Regular cardiac myocyte (primary cell): ENCODE measurements around the gene EME1. TPM values are rescaled to one million over a fixed set of nuclear protein-coding genes. Genes with fewer than 3 reads are reported as not detected.

ENCODE experiments used
- total RNA-seq: library from RNA; depleted of rRNA; stranded (reverse); fragments of >200 nt; gene quantifications from 2 replicates; pipeline ENCODE4 v1.2.3, GENCODE V29; 2014

Gene EME1, protein sequence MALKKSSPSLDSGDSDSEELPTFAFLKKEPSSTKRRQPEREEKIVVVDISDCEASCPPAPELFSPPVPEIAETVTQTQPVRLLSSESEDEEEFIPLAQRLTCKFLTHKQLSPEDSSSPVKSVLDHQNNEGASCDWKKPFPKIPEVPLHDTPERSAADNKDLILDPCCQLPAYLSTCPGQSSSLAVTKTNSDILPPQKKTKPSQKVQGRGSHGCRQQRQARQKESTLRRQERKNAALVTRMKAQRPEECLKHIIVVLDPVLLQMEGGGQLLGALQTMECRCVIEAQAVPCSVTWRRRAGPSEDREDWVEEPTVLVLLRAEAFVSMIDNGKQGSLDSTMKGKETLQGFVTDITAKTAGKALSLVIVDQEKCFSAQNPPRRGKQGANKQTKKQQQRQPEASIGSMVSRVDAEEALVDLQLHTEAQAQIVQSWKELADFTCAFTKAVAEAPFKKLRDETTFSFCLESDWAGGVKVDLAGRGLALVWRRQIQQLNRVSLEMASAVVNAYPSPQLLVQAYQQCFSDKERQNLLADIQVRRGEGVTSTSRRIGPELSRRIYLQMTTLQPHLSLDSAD
- total RNA-seq = 3.7 and 18.0 TPM in 2 replicates

DNA sequence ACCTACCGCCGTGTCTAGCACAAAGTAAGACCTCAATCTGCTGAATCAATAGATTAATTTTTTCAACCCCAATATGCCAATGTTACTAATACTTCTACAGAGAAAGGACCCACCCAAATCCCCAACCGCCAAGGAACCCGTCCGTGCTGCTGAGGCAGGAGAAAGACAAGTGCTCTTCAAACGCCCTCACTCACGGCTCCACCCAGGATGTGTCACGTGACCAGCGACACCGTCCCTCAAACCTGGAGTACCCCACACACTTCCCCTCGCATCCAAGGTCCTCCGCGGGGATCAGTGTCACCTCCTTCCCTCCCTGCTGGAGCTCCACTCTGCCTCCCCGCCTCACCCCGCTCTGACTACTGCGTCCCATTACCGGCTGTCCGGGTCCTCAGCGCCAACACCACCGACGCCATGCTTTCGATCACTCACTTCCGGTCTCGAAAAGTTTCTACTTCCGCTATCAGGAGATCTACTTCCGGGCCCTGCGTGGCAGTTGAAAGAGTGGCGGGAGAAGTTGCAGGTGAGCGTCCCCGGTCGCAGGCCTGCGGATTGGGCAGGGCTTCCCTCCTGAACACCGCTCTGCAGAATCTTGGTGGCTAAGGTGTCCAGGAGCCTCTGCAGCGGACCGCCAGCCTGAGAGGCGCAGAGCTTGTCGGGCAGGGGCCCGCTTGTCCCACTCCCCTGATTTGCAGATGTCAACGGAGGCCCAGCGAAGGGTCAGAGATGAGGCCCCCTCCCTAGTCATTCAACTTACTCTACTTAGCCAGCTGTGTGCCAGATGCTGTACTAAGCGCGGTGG is at the start of gene EME1, which contains the start of gene MRPL27:
EME1 (plus strand) TSS at position 472 of the 799 bp plus-strand sequence. CDS start 1,980 bp downstream, outside the sequence.
MRPL27 (minus strand) TSS at position 427 of the 799 bp plus-strand sequence; CDS start at position 413, 14 bp downstream.

DNA sequence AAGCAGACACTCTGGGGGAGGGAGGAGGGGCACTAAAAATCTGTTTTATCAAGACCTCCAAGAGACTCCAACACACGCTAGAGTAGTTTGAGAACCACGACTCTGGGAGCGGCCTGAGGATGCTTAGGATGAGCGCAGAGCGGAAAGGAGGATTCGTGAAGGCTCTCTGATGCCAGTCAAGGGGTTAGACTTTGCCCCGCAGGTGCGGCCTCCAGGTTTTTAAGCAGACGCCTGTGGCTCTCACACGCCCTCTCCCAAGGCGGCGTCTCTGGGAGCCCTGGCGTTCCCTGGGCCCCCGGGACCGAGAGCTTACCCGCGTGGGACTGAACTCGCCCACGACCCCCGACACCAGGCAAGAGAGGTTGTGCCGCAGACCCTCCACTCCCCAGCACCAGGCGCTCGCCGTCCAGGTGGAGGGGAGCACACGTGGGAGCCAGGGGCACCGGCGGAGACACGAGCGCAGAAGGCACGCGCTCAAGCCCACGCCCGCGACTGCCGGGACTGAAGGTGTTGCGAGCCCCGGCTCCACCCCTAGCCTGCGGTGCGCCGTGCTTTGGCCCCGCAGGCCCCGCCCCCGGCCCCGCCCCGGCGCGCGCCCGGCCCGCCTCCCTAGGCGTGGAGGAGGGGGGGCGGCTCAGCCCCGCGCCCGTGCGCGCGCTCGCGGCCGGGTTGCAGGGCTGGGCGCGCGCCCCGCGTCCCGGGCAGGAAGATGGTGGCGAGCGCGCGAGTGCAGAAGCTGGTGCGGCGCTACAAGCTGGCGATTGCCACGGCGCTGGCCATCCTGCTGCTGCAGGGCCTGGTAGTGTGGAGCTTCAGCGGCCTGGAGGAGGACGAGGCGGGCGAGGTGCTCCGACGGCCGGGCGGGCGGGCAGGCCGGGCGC is 27.4 kb upstream of the EME1 start, which contains the start of gene XYLT2:
XYLT2 (plus strand) TSS at position 695 of the 881 bp plus-strand sequence; CDS start at position 710, 15 bp downstream.

DNA sequence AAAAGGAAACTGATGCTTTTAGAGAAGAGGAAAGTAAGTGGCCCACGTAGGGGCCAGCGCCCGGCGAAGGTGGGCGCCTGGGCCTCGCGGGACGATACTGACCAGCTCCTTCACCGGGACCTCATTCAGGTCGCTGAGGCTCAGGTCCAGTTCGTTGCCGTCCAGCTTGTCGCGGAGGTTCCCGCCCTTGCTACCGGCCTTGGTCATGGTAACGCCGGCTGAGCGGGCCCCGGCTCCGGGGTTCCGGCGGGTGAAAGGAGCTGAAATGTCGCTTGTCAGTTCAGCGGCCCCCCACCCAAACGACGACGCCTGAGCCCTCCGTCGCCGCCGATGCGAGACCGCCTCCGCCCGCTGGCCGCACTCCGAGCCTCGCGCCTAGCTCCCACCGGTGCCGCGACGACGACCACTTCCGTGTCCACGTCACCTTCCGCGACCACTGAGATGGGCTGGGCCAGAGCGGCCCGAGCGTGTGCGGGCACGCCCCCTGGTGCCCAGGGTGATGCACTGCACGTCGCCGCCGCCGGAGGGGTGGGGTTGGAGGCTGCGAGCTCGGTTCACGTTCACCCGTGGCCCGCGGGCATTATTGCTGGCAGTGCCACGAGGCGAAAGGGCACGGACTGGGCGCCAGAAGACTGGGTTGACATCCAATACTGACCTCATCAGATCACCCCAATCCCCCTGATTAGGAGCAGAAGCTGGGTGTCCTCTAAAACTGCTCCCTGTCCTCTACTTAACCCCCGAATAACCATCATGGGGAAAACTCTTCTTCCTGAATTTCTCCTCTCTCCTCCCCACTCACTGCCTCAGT is 24.3 kb downstream of the EME1 start, which contains the start of gene LRRC59:
LRRC59 (minus strand) TSS at position 413 of the 808 bp plus-strand sequence; CDS start at position 207, 206 bp downstream.

DNA sequence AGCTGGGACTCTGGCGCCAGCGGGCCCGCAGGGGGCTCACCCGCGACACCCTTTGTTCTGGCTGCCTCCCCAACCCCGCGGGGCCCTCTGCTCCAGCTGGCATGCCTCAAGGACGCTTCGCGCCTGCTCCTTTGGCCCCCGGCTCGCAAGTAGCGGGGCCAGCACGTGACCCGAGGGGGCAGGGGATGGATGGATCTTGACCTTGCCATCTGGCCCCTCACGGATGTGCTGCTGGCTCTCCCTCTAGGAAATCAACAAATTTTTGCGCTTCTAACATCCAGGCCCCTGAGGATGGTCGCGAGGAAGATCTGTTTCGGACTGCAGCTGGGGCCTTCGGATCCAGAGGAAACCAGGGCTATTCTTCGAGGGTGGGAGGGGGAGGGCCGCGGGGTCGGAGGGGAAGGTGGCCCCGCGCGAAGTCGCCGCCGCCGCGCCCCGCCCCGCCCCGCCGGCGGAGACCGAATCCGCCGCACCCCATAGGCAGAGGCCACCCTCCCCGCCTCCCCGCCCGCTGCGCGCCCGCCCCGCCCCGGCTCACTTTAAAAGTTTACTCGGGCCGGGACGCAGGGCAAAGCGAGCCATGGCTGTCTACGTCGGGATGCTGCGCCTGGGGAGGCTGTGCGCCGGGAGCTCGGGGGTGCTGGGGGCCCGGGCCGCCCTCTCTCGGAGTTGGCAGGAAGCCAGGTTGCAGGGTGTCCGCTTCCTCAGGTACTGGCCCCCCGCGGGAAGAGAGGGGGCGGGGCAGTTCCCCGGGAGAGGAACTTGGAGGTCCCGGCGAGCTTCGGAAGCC is 52.8 kb downstream of the EME1 start, which contains the start of gene ACSF2:
ACSF2 (plus strand) TSS at position 537 of the 790 bp plus-strand sequence; CDS start at position 581, 44 bp downstream.

Other genes starting within 250 kb of the EME1 start
- 1.5 and 3.7 TPM in 2 replicates for gene SAMD14, start 243.1 kb upstream of the EME1 start, total RNA-seq
- 29.0 and 61.5 TPM in 2 replicates for gene PPP1R9B, start 222.6 kb upstream of the EME1 start, total RNA-seq
- 2.1 and 23.7 TPM in 2 replicates for gene SGCA, start 207.2 kb upstream of the EME1 start, total RNA-seq
- 508 and 731 TPM in 2 replicates for gene COL1A1, start 171.6 kb upstream of the EME1 start, total RNA-seq
- gene TMEM92, start 98.8 kb upstream of the EME1 start, total RNA-seq = not detected in 2 replicates
- gene XYLT2, start 27.1 kb upstream of the EME1 start, total RNA-seq = 64.8 and 85.7 TPM in 2 replicates
- gene MRPL27, start within 50 bp of the EME1 start, total RNA-seq = 51.9 and 95.9 TPM in 2 replicates
- gene LRRC59, start 24.3 kb downstream of the EME1 start, total RNA-seq = 133 and 352 TPM in 2 replicates
- 13.2 and 44.3 TPM in 2 replicates for gene ACSF2, start 53.0 kb downstream of the EME1 start, total RNA-seq
- gene CHAD, start 95.7 kb downstream of the EME1 start, total RNA-seq = not detected in 2 replicates
- gene RSAD1, start 105.6 kb downstream of the EME1 start, total RNA-seq = 16.9 and 20.1 TPM in 2 replicates
- 0.77 and 2.3 TPM in 2 replicates for gene MYCBPAP, start 135.2 kb downstream of the EME1 start, total RNA-seq
- gene EPN3, start 159.5 kb downstream of the EME1 start, total RNA-seq = not detected in 2 replicates
- gene SPATA20, start 173.9 kb downstream of the EME1 start, total RNA-seq = 40.1 and 59.2 TPM in 2 replicates
- gene CACNA1G, start 187.5 kb downstream of the EME1 start, total RNA-seq = under 0.01 TPM in 2 replicates